B cell (primary cell): ENCODE measurements around the gene DLGAP5. TPM values are rescaled to one million over a fixed set of nuclear protein-coding genes. Genes with fewer than 3 reads are reported as not detected.
A peak's percentile ranks its signal among the peaks of the same experiment; 100 is the strongest.

Source experiments
- ATAC-seq: fragments of 200-7000 bp; cut with Tn5 transposase; one replicate; pipeline ENCODE4 v1.10.0; 2021; ENCODE audit warnings: low read depth, mild to moderate bottlenecking, moderate number of reproducible peaks, moderate library complexity
- CTCF ChIA-PET: fragments of 350-600 bp; sonication (Branson Sonifier 250); formaldehyde crosslinking; loops from one replicate; lab custom pipeline; 2021; ENCODE audit warnings: antibody characterized with exemption, inconsistent platforms; lab: Charles Lee
- POLR2A ChIA-PET: fragments of 350-600 bp; sonication (Branson Sonifier 250); formaldehyde crosslinking; loops from one replicate; lab custom pipeline; 2021; ENCODE audit warnings: antibody characterized with exemption; lab: Charles Lee
- DNase-seq: peaks from one replicate; pipeline ENCODE4 v3.0.0; 2013
- H2AFZ ChIP-seq: 2 replicates; pipeline ENCODE4 v1.6.1; 2012; ENCODE audit warnings: mild to moderate bottlenecking, low read depth, low read length; ENCODE audit not compliant: insufficient read depth, poor library complexity, severe bottlenecking
- H3K27ac ChIP-seq, 2 donors: 1 replicate in 1 of 2; 2 replicates in 1 of 2; pipeline ENCODE4 v1.5.1; 2012 to 2013; ENCODE audit warnings: low read length in 2 of 2, mild to moderate bottlenecking in 2 of 2, moderate library complexity in 1 of 2
- H3K27me3 ChIP-seq, 4 experiments: fragments of 200-600 bp in 1 of 4; sonication (generic) in 1 of 4; replicated peaks in 1 of 4; 1 replicate in 2 of 4; 2 replicates in 2 of 4; pipeline versions ENCODE4 v1.6.1 to v1.7.0; 2013 to 2016; ENCODE audit warnings: low read length in 3 of 4, mild to moderate bottlenecking in 2 of 4, mixed read lengths in 1 of 4, moderate library complexity in 1 of 4; ENCODE audit not compliant: insufficient read depth in 4 of 4, control insufficient read depth in 3 of 4; ENCODE audit errors: control extremely low read depth in 1 of 4
- H3K36me3 ChIP-seq, 2 experiments: replicated peaks in 1 of 2; 1 replicate in 1 of 2; 2 replicates in 1 of 2; pipeline versions ENCODE4 v1.6.1 to v1.7.1; 2013; ENCODE audit warnings: low read length in 1 of 2; ENCODE audit not compliant: insufficient read depth in 2 of 2, control insufficient read depth in 1 of 2; ENCODE audit errors: control extremely low read depth in 1 of 2, extremely low read depth in 1 of 2
- H3K4me1 ChIP-seq, 2 donors: fragments of 200-600 bp in 1 of 2; sonication (generic) in 1 of 2; 1 replicate in 1 of 2; 2 replicates in 1 of 2; pipeline versions ENCODE4 v1.5.1 to v1.6.1; 2013 to 2017; ENCODE audit warnings: low read length in 2 of 2; ENCODE audit not compliant: control insufficient read depth in 2 of 2, insufficient read depth in 2 of 2
- H3K4me2 ChIP-seq: replicated peaks from 2 replicates; pipeline ENCODE3; 2012; ENCODE audit warnings: mild to moderate bottlenecking, low read depth, low read length; ENCODE audit not compliant: poor library complexity, severe bottlenecking
- H3K4me3 ChIP-seq, 5 experiments: fragments of 200-600 bp in 1 of 5; sonication (generic) in 1 of 5; 1 replicate in 3 of 5; 2 replicates in 2 of 5; pipeline versions ENCODE4 v1.5.1 to v1.7.0; 2011 to 2016; ENCODE audit warnings: low read length in 4 of 5, mild to moderate bottlenecking in 4 of 5, low read depth in 2 of 5, control low read depth in 1 of 5, moderate library complexity in 1 of 5; ENCODE audit not compliant: insufficient read depth in 1 of 5; ENCODE audit errors: control extremely low read depth in 1 of 5, extremely low read depth in 1 of 5
- H3K79me2 ChIP-seq: fragments of 200-600 bp; sonication (generic); one replicate; pipeline ENCODE4 v1.6.0; 2016; ENCODE audit warnings: low read length; ENCODE audit not compliant: control insufficient read depth, insufficient read depth
- H3K9ac ChIP-seq: fragments of 200-600 bp; sonication (generic); 2 replicates; pipeline ENCODE4 v1.6.1; 2017; ENCODE audit warnings: mild to moderate bottlenecking, low read length, moderate library complexity
- H3K9me3 ChIP-seq, 3 donors: one replicate each; pipeline versions ENCODE4 v1.6.1 to v1.7.1; 2013; ENCODE audit warnings: low read length in 2 of 3; ENCODE audit not compliant: control insufficient read depth in 2 of 3, insufficient read depth in 1 of 3; ENCODE audit errors: control extremely low read depth in 1 of 3
- H4K20me1 ChIP-seq: 2 replicates; pipeline ENCODE4 v1.6.0; 2012; ENCODE audit warnings: mild to moderate bottlenecking, low read length; ENCODE audit not compliant: insufficient read depth, control insufficient read depth, poor library complexity, severe bottlenecking
- H3K27ac Mint-ChIP-seq: one replicate; pipeline ENCODE4 v1.8.0; 2021; ENCODE audit warnings: mixed read lengths
- H3K27me3 Mint-ChIP-seq: one replicate; pipeline ENCODE4 v1.8.0; 2021; ENCODE audit warnings: mixed read lengths
- H3K4me1 Mint-ChIP-seq: one replicate; pipeline ENCODE4 v1.8.0; 2021; ENCODE audit warnings: mixed read lengths
- H3K4me3 Mint-ChIP-seq: one replicate; pipeline ENCODE4 v1.8.0; 2021; ENCODE audit warnings: mixed read lengths
- H3K9me3 Mint-ChIP-seq: one replicate; pipeline ENCODE4 v1.8.0; 2022; ENCODE audit warnings: mixed read lengths; ENCODE audit not compliant: insufficient read depth
- CTCF ChIP-seq: fragments of 200-600 bp; IDR thresholded peaks from one replicate; pipeline ENCODE4 v1.8.0; 2022; ENCODE audit warnings: antibody characterized with exemption, mild to moderate bottlenecking
- EZH2 ChIP-seq: IDR thresholded peaks from 2 replicates; pipeline ENCODE4 v1.6.1; 2012; ENCODE audit warnings: borderline replicate concordance, low read depth, mild to moderate bottlenecking, moderate library complexity, low read length; ENCODE audit not compliant: insufficient read depth, poor library complexity, severe bottlenecking
- WGBS: methylation state at CpG from one replicate; pipeline ENCODE4 v1.1.5; 2013; ENCODE audit warnings: missing lambda C conversion rate; ENCODE audit not compliant: insufficient coverage; 5-methylcytosine and 5-hydroxymethylcytosine counted together
- intact Hi-C: fragments of 100-400 bp; cut with micrococcal nuclease; formaldehyde crosslinking; loops from one replicate; pipeline ENCODE4 v1.10.0; 2022
- polyA plus RNA-seq: library from polyadenylated mRNA; depleted of rRNA; stranded (reverse); fragments of >200 nt; gene quantifications from 2 replicates; pipeline ENCODE4 v1.2.3, GENCODE V29; 2012
- total RNA-seq, 2 donors: library from RNA; stranded (reverse); fragments of 120-200 nt in 1 of 2; gene quantifications; 1 replicate in 1 of 2; 2 replicates in 1 of 2; pipeline versions ENCODE4 v1.2.3 to v1.2.4, GENCODE V29; 2013 to 2022

The DLGAP5 gene
- total and polyA plus RNA-seq, 2 donors (not counting 1 experiment from before 2014, with no cell fraction given) = 0.12 TPM; not detected in 1

DNA sequence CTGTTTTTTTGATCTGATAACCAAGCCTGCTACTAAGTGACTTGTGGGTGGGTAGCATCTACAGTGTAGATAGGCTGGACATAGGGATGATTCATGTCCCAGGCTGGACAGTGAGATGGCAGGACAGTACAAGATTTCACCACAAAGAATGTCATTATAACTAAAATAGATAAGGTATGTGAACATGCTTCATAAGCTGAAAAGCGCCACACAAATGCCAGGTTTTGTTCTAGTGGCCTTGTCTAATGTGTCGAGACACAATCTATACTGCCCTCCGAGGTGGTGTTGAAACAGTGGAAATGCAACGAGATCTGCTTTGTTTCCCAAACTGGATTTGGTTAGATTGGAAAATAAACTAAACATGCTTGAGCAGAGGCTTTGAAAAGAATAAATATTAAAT is 58.0 kb downstream of the DLGAP5 start:
- H3K4me1 ChIP-seq = peaks cover 7 to 8% of the 10 kb centered on the region in 2 donors
- 87% methylated on average over 4 of the region's 4 CpGs for WGBS
- no peak overlapping the region for H2AFZ ChIP-seq
- H3K36me3 ChIP-seq = no peaks in the 10 kb centered on the region
- POLR2A ChIA-PET = no interaction called here
- intact Hi-C loops = no loop called here
- CTCF ChIA-PET = interaction anchor here (0.6 to 1.0 kb wide), 2 partner anchors 35 to 44 kb away, joined by 3 to 5 read pairs; no protein-coding TSS in a partner anchor
- no peaks in the 10 kb centered on the region for H3K9me3 Mint-ChIP-seq
- H3K9me3 ChIP-seq = peaks cover 0 to 3% (median 0%) of the 10 kb centered on the region in 3 donors
- ATAC-seq (no peak), DNase-seq (no peak)
- no peak overlapping the region for H3K27ac ChIP-seq
- H3K27ac Mint-ChIP-seq = no peak overlapping the region
- H3K27me3 Mint-ChIP-seq = peaks cover 3% of the 10 kb centered on the region
- H3K4me3 ChIP-seq = no peak overlapping the region
- no peaks in the 10 kb centered on the region for H4K20me1 ChIP-seq
- H3K4me1 Mint-ChIP-seq = peaks cover 12% of the 10 kb centered on the region
- no peak overlapping the region for H3K4me2 ChIP-seq
- H3K27me3 ChIP-seq = peaks cover 0 to 13% (median 3%) of the 10 kb centered on the region in 4 experiments
- TF ChIP-seq CTCF = no peak
- no peak for TF ChIP-seq EZH2
- no peak overlapping the region for H3K9ac ChIP-seq
- H3K79me2 ChIP-seq = no peaks in the 10 kb centered on the region
- H3K4me3 Mint-ChIP-seq = no peak overlapping the region

- intact Hi-C loops = no loop called here
- Histone ChIP-seq H2AFZ (no peak overlapping the region), H3K9ac (no peak overlapping the region), H3K79me2 (no peaks in the 10 kb centered on the region), H3K27ac (no peak overlapping the region), H4K20me1 (no peaks in the 10 kb centered on the region), H3K4me2 (no peak overlapping the region), H3K9me3 (peaks cover 0 to 3% (median 0%) of the 10 kb centered on the region in 3 donors), H3K36me3 (no peaks in the 10 kb centered on the region), H3K4me3 (no peak overlapping the region), H3K27me3 (peaks cover 0 to 13% (median 3%) of the 10 kb centered on the region in 4 experiments), H3K4me1 (peaks cover 7 to 8% of the 10 kb centered on the region in 2 donors)
- ChIA-PET CTCF (interaction anchor here (0.6 to 1.3 kb wide), 6 partner anchors 15 to 29 kb away, joined by 3 to 7 read pairs (median 4); no protein-coding TSS in a partner anchor), POLR2A (no interaction called here)
- Mint-ChIP-seq H3K27me3 (peaks cover 3% of the 10 kb centered on the region), H3K27ac (no peak overlapping the region), H3K4me3 (peak overlapping the region; percentile 46), H3K9me3 (no peaks in the 10 kb centered on the region), H3K4me1 (peaks cover 12% of the 10 kb centered on the region)
- ATAC-seq (no peak), DNase-seq (no peak)
- TF ChIP-seq CTCF = no peak
- no peak for TF ChIP-seq EZH2
- 98% methylated on average over 5 of the region's 7 CpGs for WGBS
These were observed 59.8 kb downstream of the DLGAP5 start for GRCh38 chr14:55131370-55132137.
